ENCODE results near the gene TP53I13. TPM values are rescaled to one million over a fixed set of nuclear protein-coding genes. Genes with fewer than 3 reads are reported as not detected.

Gene TP53I13
- total RNA-seq, 1 donor from 2014 or later, result 49.8 TPM

- H3K27ac Mint-ChIP-seq (ENCODE audit: unreplicated experiment), result peak overlapping the region; percentile 36
Observed at GRCh38 chr17:29546085-29546484, 22.4 kb upstream of the TP53I13 start.

GRCh38 chr17:29546830-29547229 lies 21.7 kb upstream of the TP53I13 start:
- no peak for DNase-seq (ENCODE audit: low spot score)
- H3K27me3 Mint-ChIP-seq (ENCODE audit: low read depth), result no peaks in the 10 kb centered on the region
- H3K4me1 Mint-ChIP-seq (ENCODE audit: low read depth), result peaks cover 20% of the 10 kb centered on the region
- H3K9me3 Mint-ChIP-seq (ENCODE audit: low read depth), result no peaks in the 10 kb centered on the region
- no peak for TF ChIP-seq CTCF (IDR thresholded peaks at IDR 0.05)
- H3K27ac Mint-ChIP-seq (ENCODE audit: unreplicated experiment), result no peak overlapping the region
- H3K4me3 Mint-ChIP-seq (ENCODE audit: unreplicated experiment), result no peak overlapping the region
- peaks cover 7% of the 10 kb centered on the region for H3K36me3 Mint-ChIP-seq (ENCODE audit: low read depth)

More at GRCh38 chr17:29546085-29546484, 22.4 kb upstream of the TP53I13 start:
- Mint-ChIP-seq H3K4me3 (ENCODE audit: unreplicated experiment) (no peak overlapping the region), H3K27me3 (ENCODE audit: low read depth) (no peaks in the 10 kb centered on the region), H3K4me1 (ENCODE audit: low read depth) (peaks cover 20% of the 10 kb centered on the region), H3K36me3 (ENCODE audit: low read depth) (peaks cover 7% of the 10 kb centered on the region), H3K9me3 (ENCODE audit: low read depth) (no peaks in the 10 kb centered on the region)
- no peak for TF ChIP-seq CTCF (IDR thresholded peaks at IDR 0.05)
- no peak for DNase-seq (ENCODE audit: low spot score)

GRCh38 chr17:29549177-29549923 lies 19.2 kb upstream of the TP53I13 start:
- Mint-ChIP-seq H3K36me3 (ENCODE audit: low read depth) (peaks cover 2% of the 10 kb centered on the region), H3K27me3 (ENCODE audit: low read depth) (no peaks in the 10 kb centered on the region), H3K9me3 (ENCODE audit: low read depth) (no peaks in the 10 kb centered on the region), H3K27ac (ENCODE audit: unreplicated experiment) (no peak overlapping the region), H3K4me1 (ENCODE audit: low read depth) (peaks cover 20% of the 10 kb centered on the region), H3K4me3 (ENCODE audit: unreplicated experiment) (no peak overlapping the region)
- no peak for TF ChIP-seq CTCF (IDR thresholded peaks at IDR 0.05)
- DNase-seq (ENCODE audit: low spot score), result no peak

DNA sequence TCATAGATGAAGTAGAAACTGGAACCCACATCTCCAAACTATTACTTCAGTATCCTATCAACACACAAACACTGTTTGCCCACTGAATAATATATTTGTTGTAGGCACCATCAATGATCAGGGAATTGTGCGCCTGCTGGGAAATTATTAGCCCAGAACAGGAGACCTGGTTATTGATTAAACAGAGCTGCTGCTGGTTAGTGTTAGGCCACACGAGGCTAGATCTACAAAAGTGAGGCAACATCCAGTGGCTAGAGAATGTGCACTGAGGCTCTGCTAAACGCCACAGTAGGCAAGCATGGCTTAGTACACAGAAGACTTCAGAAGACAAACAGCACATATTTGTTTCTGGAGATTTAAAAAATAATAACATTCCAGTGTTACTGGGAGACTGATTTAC lies 12.7 kb upstream of the TP53I13 start:
- DNase-seq (ENCODE audit: low spot score), result no peak
- TF ChIP-seq CTCF (IDR thresholded peaks at IDR 0.05), result no peak
- H3K9me3 Mint-ChIP-seq (ENCODE audit: low read depth), result no peaks in the 10 kb centered on the region
- no peaks in the 10 kb centered on the region for H3K27me3 Mint-ChIP-seq (ENCODE audit: low read depth)
- H3K4me3 Mint-ChIP-seq (ENCODE audit: unreplicated experiment), result no peak overlapping the region
- no peaks in the 10 kb centered on the region for H3K36me3 Mint-ChIP-seq (ENCODE audit: low read depth)
- H3K27ac Mint-ChIP-seq (ENCODE audit: unreplicated experiment), result no peak overlapping the region
- no peaks in the 10 kb centered on the region for H3K4me1 Mint-ChIP-seq (ENCODE audit: low read depth)

- H3K9me3 Mint-ChIP-seq (ENCODE audit: low read depth), result no peaks in the 10 kb centered on the region
- no peak for DNase-seq (ENCODE audit: low spot score)
- TF ChIP-seq CTCF (IDR thresholded peaks at IDR 0.05), result no peak
- H3K4me3 Mint-ChIP-seq (ENCODE audit: unreplicated experiment), result no peak overlapping the region
- H3K27ac Mint-ChIP-seq (ENCODE audit: unreplicated experiment), result no peak overlapping the region
- no peaks in the 10 kb centered on the region for H3K4me1 Mint-ChIP-seq (ENCODE audit: low read depth)
- peaks cover 4% of the 10 kb centered on the region for H3K36me3 Mint-ChIP-seq (ENCODE audit: low read depth)
- no peaks in the 10 kb centered on the region for H3K27me3 Mint-ChIP-seq (ENCODE audit: low read depth)
Observed at GRCh38 chr17:29557085-29557738, 11.3 kb upstream of the TP53I13 start.

Data from chondrocyte (in vitro differentiated cells).